ENCODE results near the gene PSTPIP1. TPM values are rescaled to one million over a fixed set of nuclear protein-coding genes. Genes with fewer than 3 reads are reported as not detected.

Gene PSTPIP1
- total RNA-seq, 6 donors from 2014 or later, result 7.0 to 69.1 (median 20.2) TPM

DNA sequence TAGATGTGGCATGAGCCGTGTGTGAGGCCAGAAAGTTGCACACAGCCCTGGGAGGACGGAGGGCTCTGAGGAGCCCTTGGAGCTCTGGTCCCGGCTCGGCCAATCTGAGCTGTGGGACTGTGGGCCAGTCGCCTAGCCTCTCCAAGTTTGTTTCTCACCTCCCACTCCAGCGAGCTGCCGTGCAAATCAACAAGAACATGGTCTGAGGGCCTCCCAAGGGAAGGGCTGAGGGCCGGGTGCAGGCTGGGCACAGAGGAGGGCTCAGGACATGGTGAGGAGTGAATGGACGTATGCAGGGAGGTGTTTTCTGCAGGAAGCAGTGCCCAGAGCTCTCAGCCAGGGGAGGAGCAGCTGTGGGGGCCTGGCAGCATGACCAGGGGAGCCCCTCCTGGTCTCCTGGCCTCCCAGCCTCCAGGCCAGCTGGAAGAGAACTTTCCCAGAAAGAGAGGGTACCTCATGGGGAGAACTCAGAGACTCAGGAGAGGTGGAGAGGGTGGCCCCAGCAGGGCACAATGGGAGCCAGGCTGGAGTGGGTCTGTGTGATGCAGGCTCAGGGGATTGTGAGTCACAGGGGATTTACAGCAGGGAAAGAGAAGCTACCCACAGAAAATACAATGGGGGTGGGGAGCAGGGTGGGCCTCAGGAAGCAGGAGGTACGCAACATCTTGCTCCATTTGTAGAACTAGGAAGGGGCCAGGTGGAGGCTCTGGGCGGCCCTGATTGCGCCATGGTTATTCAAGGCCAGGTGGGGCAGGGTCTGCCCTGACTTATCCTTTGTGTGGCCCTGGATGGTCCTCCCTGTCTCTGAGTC is 24.8 kb downstream of the PSTPIP1 start:
- no peak for DNase-seq
- 70 to 71% methylated on average over 10 to 12 of the region's 12 CpGs for WGBS, 2 donors
- peaks cover 4 to 25% (median 14%) of the 10 kb centered on the region in 4 donors for H3K4me1 ChIP-seq

DNA sequence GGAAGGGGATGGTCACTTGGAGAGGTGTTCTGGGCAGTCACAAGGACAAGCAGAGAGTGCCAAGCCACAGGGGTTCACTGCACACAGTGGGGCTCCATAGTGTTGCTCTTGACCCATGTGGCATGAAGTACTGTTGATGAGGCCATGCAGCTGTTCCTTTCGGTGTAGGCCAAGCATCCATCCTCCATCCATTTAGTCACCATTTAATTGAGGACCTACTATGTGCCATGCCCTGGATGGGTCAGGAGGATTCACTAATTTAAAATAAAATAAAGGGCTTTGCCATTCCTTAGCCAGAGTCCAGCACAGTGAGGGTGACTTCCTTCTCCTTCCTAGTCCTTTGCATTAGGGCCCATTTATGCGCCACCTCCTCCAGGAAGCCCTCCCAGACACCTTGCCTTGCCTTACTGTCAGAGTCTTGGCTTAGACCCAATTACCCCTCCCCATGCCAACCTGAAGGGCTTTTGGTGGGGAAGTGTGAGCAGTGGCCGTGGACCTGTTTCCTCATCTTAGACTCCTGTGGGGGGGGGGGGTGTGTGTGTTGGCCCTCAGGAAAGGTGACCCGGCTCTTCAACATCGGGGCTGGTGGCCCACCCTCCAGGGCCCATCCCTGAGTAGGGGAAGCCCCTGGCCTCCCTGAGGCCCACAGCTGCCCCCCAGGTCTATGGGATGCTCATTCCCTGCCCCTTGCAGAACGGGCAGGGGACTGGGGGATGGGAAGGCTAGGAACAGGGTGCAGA is 25.6 kb downstream of the PSTPIP1 start:
- no peak for ATAC-seq (ENCODE audit: low FRiP score in 2 of 2)
- H3K4me3 ChIP-seq, result no peak overlapping the region
- TF ChIP-seq POLR2A (IDR thresholded peaks at IDR 0.05) (no peak), EP300 (IDR thresholded peaks at IDR 0.05) (no peak), POLR2AphosphoS5 (IDR thresholded peaks at IDR 0.05) (no peak)
- TF ChIP-seq, protein P1, sequence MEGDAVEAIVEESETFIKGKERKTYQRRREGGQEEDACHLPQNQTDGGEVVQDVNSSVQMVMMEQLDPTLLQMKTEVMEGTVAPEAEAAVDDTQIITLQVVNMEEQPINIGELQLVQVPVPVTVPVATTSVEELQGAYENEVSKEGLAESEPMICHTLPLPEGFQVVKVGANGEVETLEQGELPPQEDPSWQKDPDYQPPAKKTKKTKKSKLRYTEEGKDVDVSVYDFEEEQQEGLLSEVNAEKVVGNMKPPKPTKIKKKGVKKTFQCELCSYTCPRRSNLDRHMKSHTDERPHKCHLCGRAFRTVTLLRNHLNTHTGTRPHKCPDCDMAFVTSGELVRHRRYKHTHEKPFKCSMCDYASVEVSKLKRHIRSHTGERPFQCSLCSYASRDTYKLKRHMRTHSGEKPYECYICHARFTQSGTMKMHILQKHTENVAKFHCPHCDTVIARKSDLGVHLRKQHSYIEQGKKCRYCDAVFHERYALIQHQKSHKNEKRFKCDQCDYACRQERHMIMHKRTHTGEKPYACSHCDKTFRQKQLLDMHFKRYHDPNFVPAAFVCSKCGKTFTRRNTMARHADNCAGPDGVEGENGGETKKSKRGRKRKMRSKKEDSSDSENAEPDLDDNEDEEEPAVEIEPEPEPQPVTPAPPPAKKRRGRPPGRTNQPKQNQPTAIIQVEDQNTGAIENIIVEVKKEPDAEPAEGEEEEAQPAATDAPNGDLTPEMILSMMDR (IDR thresholded peaks at IDR 0.05), result no peak
- 82 to 83% methylated on average over 2 to 6 of the region's 6 CpGs for WGBS, 2 donors
- no peak overlapping the region for H3K27ac ChIP-seq
- H3K36me3 ChIP-seq, result no peaks in the 10 kb centered on the region
- no peaks in the 10 kb centered on the region for H3K27me3 ChIP-seq
- no peaks in the 10 kb centered on the region for H3K9me3 ChIP-seq
- H3K4me1 ChIP-seq, result peaks cover 2 to 18% (median 11%) of the 10 kb centered on the region in 4 donors
- DNase-seq, result no peak

More for the DNA sequence above, 24.8 kb downstream of the PSTPIP1 start:
- Histone ChIP-seq H3K27me3 (no peaks in the 10 kb centered on the region), H3K4me3 (no peak overlapping the region), H3K27ac (peak overlapping the region in 1 of 4 donors; percentile 12), H3K9me3 (no peaks in the 10 kb centered on the region), H3K36me3 (no peaks in the 10 kb centered on the region)
- ATAC-seq (ENCODE audit: low FRiP score in 2 of 2), result no peak
- no peak for TF ChIP-seq POLR2A (IDR thresholded peaks at IDR 0.05)
- TF ChIP-seq EP300 (IDR thresholded peaks at IDR 0.05), result no peak
- TF ChIP-seq, protein P1 (IDR thresholded peaks at IDR 0.05), result no peak
- TF ChIP-seq POLR2AphosphoS5 (IDR thresholded peaks at IDR 0.05), result no peak

DNA sequence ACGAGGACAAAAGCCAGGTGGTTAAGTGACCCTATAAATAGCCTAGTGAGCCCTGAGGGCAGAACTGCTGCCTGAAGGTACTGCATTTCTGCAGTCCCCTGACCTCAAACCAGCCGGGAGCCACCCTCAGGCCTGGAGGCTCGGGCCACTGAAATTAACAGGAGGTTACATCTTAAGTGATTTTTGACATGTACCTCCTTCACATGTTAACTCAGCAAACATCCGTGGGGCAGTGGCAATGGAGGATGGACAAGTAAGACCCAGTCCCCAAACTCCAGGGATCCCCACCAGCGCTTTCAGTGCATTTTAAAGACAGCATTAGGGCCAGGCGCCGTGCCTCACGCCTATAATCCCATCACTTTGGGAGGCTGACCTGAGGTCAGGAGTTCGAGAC is 26.2 kb downstream of the PSTPIP1 start:
- no peak for DNase-seq
- no peak for ATAC-seq (ENCODE audit: low FRiP score in 2 of 2)
- Histone ChIP-seq H3K27ac (no peak overlapping the region), H3K4me3 (no peak overlapping the region), H3K9me3 (no peaks in the 10 kb centered on the region), H3K36me3 (no peaks in the 10 kb centered on the region), H3K27me3 (no peaks in the 10 kb centered on the region), H3K4me1 (peaks cover 0 to 16% (median 8%) of the 10 kb centered on the region in 4 donors)
- 78 to 92% methylated on average over 6 to 9 of the region's 9 CpGs for WGBS, 2 donors
- TF ChIP-seq POLR2AphosphoS5 (IDR thresholded peaks at IDR 0.05), result no peak

DNA sequence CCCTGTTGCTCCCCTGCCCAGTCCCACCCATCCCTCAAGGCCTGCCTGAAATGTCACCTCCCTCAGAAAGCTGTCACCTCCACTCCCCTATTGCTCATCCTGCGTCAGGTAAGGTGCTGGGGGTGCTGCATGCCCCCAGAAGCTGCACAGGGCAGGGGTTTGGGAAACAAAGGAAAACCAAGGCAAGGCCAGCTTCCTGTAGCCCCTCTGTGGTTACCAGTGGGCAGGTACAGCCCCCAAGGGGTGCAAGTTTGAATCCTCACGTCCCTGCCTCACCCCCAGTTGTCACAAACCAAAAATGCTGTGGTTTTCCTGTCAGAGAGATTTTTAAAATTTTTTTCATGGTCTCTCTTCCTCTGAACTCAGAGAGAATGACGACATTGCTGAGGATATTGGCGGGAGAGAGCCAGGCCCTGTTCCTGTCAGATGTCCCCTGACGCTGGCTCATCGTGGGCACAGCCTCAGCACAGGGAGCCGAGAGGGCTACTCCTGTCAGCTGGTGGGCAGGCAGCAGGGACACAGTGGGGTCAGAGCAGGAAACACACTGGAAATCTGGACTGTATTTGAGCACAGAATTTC is 27.0 kb downstream of the PSTPIP1 start:
- Histone ChIP-seq H3K36me3 (no peaks in the 10 kb centered on the region), H3K9me3 (no peaks in the 10 kb centered on the region), H3K4me3 (no peak overlapping the region), H3K27me3 (no peaks in the 10 kb centered on the region), H3K27ac (peak overlapping the region in 2 of 4 donors; percentile 42 to 60), H3K4me1 (peaks cover 0 to 16% (median 7%) of the 10 kb centered on the region in 4 donors)
- no peak for ATAC-seq (ENCODE audit: low FRiP score in 2 of 2)
- no peak for TF ChIP-seq POLR2A (IDR thresholded peaks at IDR 0.05)
- TF ChIP-seq, protein P1 (IDR thresholded peaks at IDR 0.05), result no peak
- TF ChIP-seq EP300 (IDR thresholded peaks at IDR 0.05), result no peak
- TF ChIP-seq POLR2AphosphoS5 (IDR thresholded peaks at IDR 0.05), result peak in 1 of 2 donors; percentile 22
- DNase-seq, result no peak
- 52 to 78% methylated on average over 7 of the region's 7 CpGs for WGBS, 2 donors
